ENCODE measurements around the gene POU2AF2. TPM values are rescaled to one million over a fixed set of nuclear protein-coding genes. Genes with fewer than 3 reads are reported as not detected.

POU2AF2 gene
- total RNA-seq, 1 donor from 2014 or later: not detected

DNA sequence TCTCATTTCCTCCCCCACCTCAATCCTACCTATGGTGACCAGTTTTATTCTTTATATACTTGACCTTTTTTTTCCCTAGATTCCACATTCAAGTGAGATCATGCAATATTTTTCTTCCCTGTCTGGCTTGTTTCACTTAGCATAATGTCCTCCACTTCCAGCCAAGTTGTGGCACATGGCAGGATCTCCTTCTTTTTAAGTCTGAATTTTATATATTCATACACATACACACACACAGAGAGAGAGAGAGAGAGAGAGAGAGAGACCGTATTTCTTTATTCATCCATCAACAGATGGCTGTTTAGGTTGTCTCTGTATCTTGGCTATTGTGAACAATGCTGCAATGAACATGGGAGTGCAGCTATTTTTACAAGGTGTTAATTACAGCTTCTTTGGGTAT, 1.4 kb downstream of the POU2AF2 start:
- no peaks in the 10 kb centered on the region for H3K27me3 ChIP-seq (ENCODE audit: control insufficient read depth, insufficient read depth, low read length)
- DNase-seq (ENCODE audit: low read depth): no peak
- TF ChIP-seq, protein P1, sequence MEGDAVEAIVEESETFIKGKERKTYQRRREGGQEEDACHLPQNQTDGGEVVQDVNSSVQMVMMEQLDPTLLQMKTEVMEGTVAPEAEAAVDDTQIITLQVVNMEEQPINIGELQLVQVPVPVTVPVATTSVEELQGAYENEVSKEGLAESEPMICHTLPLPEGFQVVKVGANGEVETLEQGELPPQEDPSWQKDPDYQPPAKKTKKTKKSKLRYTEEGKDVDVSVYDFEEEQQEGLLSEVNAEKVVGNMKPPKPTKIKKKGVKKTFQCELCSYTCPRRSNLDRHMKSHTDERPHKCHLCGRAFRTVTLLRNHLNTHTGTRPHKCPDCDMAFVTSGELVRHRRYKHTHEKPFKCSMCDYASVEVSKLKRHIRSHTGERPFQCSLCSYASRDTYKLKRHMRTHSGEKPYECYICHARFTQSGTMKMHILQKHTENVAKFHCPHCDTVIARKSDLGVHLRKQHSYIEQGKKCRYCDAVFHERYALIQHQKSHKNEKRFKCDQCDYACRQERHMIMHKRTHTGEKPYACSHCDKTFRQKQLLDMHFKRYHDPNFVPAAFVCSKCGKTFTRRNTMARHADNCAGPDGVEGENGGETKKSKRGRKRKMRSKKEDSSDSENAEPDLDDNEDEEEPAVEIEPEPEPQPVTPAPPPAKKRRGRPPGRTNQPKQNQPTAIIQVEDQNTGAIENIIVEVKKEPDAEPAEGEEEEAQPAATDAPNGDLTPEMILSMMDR (IDR thresholded peaks at IDR 0.05; ENCODE audit: insufficient read depth, low read length, poor library complexity, severe bottlenecking): no peak
- H3K36me3 ChIP-seq (ENCODE audit: control insufficient read depth, insufficient read depth, low read length): no peaks in the 10 kb centered on the region
- H3K4me3 ChIP-seq (ENCODE audit: low read depth, low read length): no peak overlapping the region

DNA sequence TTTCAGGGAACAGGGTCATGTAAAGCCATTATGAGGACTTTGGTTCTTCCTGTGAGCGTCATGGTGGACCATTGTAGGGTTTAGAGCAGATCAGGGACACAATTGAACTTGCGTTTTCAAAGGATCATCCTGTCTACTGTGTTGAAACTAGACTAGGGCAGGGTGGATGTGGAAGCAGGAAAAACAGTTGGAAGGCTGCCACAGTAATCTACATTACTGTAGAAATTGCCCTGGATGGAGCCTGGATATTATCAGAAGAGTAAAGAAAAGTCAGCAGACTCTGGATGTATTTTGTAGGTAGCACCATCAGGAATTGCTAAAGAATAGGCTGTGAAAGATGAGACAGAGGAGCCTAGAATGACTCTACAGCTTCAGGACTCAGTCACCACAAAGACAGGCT, 5.4 kb downstream of the POU2AF2 start:
- no peaks in the 10 kb centered on the region for H3K36me3 ChIP-seq (ENCODE audit: control insufficient read depth, insufficient read depth, low read length)
- no peak for DNase-seq (ENCODE audit: low read depth)
- H3K4me3 ChIP-seq (ENCODE audit: low read depth, low read length): no peak overlapping the region
- TF ChIP-seq, protein P1 (IDR thresholded peaks at IDR 0.05; ENCODE audit: insufficient read depth, low read length, poor library complexity, severe bottlenecking): no peak
- no peaks in the 10 kb centered on the region for H3K27me3 ChIP-seq (ENCODE audit: control insufficient read depth, insufficient read depth, low read length)

DNA sequence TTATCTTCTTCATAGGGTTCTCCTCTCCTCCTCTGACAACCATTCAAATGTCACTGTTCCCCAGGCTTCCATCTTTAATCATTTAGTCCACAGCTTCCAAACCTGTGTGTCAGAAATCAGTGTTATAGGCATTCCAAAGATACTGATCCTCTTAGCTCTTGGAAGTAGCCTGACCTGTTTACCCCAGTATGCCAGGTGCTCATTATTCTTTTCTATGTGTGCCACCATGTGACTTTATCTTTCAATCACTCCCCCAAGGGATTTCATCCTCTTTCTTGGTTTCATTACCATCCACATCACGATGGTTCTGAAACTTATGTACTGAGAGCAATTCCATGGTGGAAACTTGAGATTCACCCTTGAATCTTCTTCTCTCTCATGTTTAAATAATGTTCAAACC, 7.6 kb downstream of the POU2AF2 start:
- no peak overlapping the region for H3K4me3 ChIP-seq (ENCODE audit: low read depth, low read length)
- DNase-seq (ENCODE audit: low read depth): no peak
- TF ChIP-seq, protein P1 (IDR thresholded peaks at IDR 0.05; ENCODE audit: insufficient read depth, low read length, poor library complexity, severe bottlenecking): no peak
- H3K27me3 ChIP-seq (ENCODE audit: control insufficient read depth, insufficient read depth, low read length): no peaks in the 10 kb centered on the region
- no peaks in the 10 kb centered on the region for H3K36me3 ChIP-seq (ENCODE audit: control insufficient read depth, insufficient read depth, low read length)

DNA sequence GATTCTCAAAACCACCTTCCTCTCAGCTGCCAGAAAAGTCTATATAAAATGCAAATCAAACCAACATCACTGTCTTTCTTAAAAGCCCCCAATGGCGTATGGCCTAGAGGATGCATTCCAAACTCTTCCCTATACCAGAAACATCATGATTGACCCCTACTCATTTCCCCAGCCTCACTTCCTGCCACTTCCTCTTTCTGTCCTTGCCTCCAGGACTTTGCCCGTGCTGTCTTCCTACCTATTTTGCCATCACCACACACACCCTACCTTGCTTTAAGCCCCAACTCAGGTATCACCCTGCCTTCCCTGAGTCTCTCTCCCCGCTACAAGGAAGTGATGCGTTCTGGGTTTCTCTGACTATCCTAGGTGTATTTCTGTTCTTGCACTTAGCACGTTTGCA, 8.1 kb downstream of the POU2AF2 start:
- no peaks in the 10 kb centered on the region for H3K36me3 ChIP-seq (ENCODE audit: control insufficient read depth, insufficient read depth, low read length)
- H3K4me3 ChIP-seq (ENCODE audit: low read depth, low read length): no peak overlapping the region
- no peaks in the 10 kb centered on the region for H3K27me3 ChIP-seq (ENCODE audit: control insufficient read depth, insufficient read depth, low read length)
- DNase-seq (ENCODE audit: low read depth): no peak
- TF ChIP-seq, protein P1 (IDR thresholded peaks at IDR 0.05; ENCODE audit: insufficient read depth, low read length, poor library complexity, severe bottlenecking): no peak

DNA sequence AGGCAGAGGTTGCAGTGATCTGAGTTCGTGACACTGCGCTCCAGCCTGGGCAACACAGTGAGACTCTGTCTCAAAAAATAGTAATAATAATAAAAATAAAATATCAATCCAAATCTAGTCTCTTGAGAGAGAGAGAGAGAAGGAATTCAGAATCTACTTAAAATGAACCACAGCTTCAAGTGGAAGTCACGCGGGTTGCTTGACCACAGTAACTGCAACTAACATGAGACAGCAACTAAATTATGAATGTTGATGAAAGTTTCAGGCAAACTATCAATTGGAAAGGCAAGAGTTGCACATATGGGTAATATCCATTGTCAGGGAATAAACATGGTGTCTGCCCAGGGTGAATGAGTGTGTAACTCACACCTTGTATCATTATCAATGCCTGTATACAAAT, 12.5 kb downstream of the POU2AF2 start:
- no peaks in the 10 kb centered on the region for H3K27me3 ChIP-seq (ENCODE audit: control insufficient read depth, insufficient read depth, low read length)
- TF ChIP-seq, protein P1 (IDR thresholded peaks at IDR 0.05; ENCODE audit: insufficient read depth, low read length, poor library complexity, severe bottlenecking): no peak

DNA sequence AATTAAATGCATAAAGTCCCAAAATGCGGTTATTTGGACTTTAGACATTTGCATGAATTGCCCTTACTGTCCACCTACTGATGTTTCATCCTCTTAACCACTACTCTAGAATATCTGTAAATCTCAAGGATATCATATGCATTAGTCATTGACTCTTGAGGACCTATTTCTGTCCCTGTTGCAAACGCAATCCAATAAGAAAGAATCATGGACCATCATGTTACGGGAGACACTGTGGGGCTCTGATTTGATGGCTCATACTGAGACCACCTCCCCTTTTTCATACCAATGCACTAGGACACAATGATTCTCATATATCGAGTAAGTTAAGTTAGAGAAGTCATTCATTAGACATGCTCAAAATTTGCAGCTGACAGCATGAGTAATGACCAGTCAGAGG, 14.4 kb downstream of the POU2AF2 start:
- H3K27me3 ChIP-seq (ENCODE audit: control insufficient read depth, insufficient read depth, low read length): no peaks in the 10 kb centered on the region
- no peaks in the 10 kb centered on the region for H3K36me3 ChIP-seq (ENCODE audit: control insufficient read depth, insufficient read depth, low read length)
- DNase-seq (ENCODE audit: low read depth): no peak
- TF ChIP-seq, protein P1 (IDR thresholded peaks at IDR 0.05; ENCODE audit: insufficient read depth, low read length, poor library complexity, severe bottlenecking): no peak
- no peak overlapping the region for H3K4me3 ChIP-seq (ENCODE audit: low read depth, low read length)

More for the DNA sequence above, 12.5 kb downstream of the POU2AF2 start:
- Histone ChIP-seq H3K36me3 (ENCODE audit: control insufficient read depth, insufficient read depth, low read length) (no peaks in the 10 kb centered on the region), H3K4me3 (ENCODE audit: low read depth, low read length) (no peak overlapping the region)
- no peak for DNase-seq (ENCODE audit: low read depth)
